Left hindlimb (tissue), 1 donor: Measurements from ENCODE around the gene ZNF219.

Experiments
- DNase-seq: peaks from one replicate; pipeline ENCODE4 v3.0.0-alpha.2; 2018

ZNF219 gene

DNA sequence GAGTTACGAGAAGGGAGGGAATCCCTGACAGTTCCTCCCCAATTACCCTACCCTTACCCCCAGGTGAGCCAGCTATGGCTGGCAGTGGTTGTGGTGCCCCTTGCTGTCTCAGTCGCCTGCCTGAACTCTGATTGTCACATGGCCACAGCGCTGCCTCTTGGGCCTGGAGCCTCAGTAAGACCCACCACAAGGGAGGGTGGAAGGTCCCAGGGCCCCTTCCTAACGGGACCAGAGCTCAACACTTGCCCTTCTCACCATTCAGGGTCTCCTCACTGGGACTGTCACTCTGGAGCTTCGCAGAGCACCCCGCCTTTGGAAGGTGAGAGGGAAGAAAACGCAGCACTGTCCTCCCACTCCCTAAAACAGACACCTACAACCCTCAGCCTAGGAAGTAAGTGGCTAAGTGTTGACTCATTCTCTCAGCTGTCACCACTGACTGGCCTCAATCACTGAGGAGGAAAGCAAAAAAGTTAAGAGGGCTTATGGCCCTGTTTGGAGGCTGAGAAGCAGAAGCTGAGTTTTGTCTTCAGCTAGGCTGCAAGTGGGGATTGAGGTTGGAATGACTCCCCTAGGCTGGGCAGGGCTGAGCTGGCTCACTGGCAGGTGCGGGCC lies 3.5 kb upstream of the ZNF219 start:
- no peak for DNase-seq

DNA sequence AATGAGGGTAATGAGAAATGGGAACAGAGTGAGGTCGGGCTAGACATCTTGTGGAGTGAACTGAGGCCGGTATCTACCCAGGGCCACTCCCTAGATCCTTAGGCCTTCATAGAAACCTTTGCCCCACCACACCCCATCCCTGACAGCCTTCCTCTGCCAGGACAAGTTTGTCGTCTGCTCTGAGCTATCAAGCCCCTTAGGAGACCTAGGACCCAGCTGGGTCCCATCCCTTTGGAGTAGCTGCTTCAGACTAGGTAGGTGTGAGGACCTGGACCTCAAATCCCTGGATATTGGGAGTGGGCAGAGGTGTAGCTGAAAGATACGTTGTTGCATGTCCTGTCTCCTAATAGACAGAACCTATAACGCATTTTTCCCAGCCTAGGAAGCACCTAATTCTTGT lies 2.5 kb upstream of the ZNF219 start, which contains the start of gene TMEM253:
TSS of gene TMEM253 (plus strand) at position 136 of the 400 bp plus-strand sequence. CDS start 278 bp downstream, outside the sequence.
- no peak for DNase-seq

DNA sequence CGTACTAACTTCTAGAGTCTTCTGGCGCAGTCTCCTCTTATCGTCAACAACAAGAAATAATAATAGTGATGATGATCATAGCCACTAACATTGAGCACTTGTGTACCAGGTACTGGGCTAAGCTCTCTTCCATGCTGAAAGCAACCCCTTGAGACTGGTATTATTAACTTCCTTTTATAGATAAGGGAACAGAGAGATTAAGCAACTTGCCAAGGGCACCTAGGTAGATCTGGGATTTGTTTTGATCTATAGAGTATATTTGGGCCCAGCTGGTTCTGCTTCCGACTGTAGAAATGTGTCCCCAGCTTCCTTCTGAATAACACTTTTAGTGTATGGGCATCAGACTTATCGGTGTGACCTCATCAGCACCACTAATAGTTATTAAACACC lies 1.1 kb upstream of the ZNF219 start:
- no peak for DNase-seq

DNA sequence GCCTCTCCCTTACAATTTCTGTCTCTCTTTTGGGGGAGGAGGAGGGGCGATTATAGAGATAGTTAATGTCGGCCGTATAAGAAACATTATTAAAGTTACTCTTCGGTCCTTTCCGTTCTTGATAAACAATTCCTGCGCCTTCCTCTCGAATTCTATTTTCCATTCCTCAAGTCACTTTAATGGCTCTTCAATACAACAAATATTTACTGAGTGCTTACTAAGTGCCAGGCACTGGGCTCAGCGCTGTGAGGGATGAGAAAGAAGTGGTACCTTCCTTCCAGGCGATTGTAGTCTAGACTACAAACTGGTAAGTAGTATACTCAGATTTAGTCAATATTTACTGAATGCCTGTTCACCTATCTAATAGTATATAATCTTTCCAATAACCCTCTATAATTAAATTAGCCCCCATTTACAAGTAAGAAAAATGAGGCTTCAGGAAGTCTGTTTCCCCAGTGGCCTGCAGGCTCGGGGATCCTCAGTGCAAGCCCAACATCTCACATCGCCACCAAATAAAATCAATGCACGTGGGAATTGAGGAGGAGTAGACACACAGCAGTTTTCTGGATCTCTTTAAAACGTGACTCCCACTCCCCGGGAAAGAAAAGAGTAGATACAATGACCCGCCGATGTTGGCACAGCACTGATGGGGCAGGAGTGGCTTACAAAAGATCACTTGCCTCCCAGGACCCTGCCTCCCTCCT lies 589 bp upstream of the ZNF219 start:
- DNase-seq, result no peak

DNA sequence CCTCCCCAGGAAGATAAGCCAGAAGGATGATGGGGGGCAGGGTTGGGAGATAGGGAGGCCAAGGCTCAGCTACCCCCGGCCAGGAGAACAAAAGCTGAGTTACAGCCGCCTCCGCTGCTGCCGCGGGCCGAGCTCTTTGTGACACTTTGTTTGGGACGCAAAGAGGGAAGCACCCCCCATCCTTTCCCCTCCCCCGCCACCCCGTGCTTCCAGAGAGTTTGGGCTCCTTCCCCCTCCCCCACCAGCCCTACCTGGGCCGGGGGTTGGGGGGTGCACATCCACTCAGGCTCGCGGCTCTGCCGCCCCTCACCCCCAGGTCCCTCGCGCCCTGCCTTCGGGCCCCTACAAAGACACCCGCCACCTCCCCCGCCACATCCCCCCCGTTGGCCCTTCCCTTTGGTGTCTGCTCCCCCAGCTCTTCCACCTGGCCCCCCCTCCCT lies 799 bp downstream of the ZNF219 start:
- DNase-seq, result peak; percentile 52

DNA sequence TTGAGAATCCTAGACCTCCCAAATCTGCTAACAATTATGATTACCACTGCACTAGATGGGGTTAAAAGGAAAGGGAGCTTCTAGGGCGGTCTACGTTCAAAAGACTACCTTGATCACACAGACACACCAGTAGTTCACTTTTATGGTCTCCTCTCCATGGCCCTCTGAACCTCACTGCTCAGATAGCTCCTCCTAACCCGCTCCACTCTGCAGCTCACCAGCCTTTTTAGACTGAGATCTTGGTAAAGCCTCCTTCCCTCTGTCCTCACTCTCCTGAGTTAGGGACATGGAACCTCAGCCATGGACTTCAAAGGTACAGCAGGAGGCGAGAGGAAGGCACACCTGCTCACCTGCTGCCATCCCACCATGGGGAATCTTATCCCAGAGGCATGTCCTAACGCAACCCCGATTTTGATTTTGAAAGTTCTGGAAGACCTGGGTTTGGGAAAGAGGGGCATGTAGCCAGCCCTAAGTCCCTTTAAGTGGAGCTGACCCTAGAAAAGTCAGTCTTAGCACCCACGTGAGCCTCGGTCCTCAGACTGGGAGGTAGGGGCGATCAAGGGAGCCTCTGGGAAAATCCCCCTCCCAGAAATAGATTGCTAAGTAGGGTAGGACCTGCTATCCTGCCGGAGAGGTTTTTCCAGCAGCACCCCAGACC lies 1.3 kb downstream of the ZNF219 start:
- no peak for DNase-seq

DNA sequence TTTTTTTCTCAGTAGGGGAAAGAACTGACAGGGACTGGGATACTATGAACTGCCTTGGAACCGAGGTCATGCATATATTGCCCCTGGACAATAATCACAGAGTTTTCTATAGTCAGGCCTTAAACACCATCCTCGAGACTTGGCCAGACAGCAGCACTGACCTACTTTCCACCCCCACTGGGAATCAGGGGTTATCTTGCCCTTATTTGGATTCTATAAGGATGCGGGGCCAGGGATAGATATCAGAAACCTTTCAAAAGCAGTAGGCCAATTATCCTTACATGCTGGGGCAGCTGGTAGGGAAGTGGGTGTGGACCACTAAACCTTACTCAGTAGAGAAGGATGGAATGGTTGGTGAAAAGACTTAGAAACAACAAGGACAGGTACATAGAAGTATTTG lies 2.0 kb downstream of the ZNF219 start:
- DNase-seq, result no peak

DNA sequence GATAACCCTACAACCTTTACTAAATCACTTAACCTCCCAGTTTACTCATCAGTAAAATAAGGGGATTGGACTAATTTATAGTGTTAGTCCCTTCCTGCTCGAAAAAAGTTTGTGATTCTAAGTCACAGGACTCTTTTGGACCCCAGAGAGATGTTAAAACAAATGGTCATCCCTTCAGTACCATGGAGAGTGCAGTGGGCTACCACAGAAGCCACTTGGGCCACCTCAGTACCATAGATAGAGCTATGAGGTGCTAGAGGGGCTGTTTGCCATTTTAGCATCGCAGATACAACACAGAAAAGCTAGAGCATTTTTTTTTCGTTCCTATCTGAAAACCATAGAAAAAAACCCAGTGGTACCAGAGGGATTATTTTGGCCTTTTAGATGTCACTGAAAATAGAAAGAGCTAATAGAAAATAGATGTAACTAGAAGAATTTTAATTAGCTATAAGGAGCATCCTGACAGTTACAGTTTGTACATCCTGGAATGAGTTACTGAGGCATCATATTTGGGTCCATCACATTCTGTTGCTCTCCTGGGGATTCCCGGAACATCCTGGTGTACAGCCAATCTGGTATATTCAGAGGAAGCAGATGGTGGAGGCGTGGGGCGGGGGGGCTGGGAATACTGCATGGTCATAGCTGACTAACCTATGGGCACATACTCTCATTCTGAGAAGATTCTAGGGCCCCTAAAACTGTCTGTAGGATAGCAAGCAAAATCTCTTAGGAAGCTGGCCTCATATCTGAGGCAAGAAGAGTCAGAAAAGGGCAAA lies 2.8 kb downstream of the ZNF219 start:
- DNase-seq, result peak; percentile 14

DNA sequence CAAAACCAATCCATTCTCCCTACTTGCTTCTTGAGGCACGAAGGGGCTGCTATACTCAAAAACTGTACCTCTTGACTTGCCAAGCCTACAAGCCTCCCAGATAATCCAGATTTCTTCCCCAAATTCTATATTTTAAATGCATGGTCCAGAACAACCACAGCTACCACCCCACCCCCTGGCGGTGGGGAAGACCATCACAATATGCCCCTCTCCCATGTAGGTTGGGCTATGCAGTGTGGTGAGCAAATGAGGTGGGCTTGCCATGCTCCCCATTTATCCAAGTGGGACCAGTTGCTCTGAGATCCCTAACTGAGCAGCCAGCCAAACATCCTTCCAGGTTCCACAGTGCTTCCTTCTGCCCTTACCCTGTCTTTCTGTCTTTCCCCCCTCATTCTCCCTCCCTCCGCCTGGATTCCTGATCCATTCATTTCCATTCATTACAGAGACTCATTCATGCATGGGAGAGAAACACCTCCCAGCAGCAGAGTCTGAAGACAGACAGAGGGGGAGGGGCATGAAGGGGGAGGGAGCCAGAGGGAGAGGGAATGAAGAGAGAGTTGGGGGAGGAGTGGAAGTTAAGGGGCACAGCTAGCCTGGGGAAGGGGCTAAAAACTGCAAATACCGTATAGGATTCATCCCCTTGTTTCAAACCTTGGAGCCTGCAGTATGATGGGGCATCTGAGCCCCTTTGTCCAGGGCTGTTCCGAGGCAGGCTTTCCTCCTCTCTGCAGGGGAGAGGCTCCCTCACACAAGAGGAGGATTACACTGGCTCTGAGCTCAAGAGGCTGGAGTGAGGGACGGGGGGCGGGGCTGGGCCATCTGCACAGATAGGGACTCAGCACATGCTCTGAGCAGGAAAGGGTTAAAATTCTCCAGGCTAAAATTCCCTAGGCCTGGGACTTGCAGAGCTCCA lies 4.4 kb downstream of the ZNF219 start:
- peak; percentile 63 for DNase-seq

DNA sequence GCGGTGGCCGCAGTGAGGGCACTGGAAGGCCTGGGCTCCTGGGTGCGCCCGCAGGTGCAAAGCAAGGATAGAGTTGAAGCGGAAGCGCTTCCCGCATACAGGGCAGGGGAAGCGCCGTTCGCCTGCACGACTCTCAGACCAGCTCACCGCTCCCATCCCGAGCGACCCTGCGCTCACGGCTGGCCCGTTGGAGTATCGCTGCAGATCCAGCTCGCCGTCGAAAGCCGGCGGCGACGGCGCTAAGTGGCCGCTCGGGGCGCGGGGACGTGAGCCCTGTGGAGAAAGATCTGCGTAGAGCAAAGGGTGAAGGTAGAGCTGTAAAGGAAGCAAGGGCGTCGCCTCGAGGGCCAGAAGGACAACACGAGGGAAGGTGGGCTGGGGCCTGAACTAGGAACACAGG lies 5.4 kb downstream of the ZNF219 start:
- peak; percentile 26 for DNase-seq

DNA sequence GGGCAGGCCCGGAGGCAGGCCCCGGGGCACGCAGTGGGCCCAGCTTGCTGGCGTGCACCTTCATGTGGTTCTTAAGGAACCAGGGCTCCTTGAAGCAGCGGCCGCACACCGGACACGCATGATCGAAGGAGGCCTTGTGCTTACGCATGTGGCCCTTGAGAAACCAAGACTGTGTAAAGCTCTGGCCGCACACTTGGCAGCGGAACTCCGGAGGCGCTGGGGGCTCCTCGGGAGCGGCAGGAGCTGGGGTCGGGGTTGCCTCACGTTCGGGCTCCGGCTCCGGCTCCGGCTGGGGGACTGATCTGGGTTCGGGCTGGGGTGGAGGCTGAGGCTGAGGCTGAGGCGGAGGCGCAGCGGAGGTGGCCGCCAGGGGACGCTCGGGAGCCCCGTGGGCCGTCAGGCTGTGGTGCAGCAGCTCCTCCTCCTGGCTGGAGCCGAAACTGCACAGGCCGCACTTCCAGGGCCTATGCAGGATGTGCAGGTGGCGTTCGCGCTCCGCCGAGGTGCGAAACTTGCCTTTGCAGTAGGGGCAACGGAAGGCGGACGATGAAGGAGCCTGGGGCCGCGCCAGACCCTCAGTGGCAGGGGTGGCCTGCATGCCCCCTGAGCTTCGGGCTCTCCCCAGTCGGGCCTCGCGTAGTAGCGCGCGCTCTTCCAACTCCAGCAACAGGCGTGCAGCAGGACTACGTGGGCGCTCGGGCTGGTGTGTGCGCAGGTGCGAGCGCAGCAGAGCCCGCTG lies 6.0 kb downstream of the ZNF219 start:
- peak; percentile 79 for DNase-seq

DNA sequence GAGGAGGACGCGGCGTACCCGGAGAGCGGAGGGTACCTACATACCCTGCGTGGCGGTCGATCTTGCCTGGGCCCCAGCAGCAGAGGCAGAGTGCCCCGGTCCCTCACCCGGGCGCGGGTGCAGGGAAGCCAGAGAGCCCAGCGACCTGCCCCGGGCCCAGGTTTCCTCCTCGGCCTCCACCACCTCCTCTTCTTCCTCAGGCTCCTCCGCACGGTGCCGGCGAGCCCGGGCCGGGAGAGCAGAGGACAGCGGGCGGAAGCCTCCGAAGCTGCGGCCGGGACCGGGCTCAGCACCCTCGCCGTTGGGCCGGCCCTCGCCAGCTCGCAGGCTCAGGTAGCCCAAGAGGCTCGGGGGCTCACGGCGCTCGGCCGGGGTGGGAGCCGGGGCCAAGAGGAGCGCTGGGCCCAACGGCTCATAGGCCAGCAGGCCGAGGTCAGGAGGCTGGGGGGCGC lies 6.6 kb downstream of the ZNF219 start:
- DNase-seq, result peak; percentile 28

DNA sequence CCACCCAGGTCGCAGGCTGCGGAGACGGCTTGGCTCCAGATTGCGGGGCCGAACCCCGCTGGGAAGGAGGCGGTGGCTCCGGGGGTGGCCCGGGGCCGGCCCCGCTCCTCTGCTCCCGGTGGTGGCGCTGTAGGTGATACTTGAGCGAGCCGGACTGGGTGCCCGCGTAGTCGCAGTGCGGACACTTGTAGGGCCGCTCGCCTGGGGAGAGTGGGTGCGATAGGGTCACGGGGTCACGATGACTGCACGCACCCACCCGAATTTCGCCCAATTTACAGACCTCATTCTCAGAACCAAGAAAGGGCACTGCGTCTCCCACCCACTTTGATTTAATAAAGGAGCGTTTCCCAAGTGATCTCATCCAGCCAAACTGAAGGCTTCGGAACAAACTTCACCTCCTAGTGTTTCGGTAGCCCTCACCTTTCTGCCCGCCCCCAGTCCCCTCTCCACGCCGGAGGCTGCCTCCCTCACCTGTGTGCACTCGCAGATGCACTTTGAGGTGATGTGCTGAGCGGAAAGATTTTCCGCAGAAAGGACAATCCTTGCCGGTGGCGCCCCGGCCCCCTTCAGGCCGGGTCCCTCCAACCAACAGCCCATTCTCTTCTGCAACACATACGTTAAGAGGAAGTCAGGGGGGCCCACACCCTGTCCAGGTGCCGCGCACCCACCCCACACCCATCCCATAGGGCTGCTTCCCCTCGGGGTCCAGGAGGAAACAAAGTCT lies 7.4 kb downstream of the ZNF219 start:
- DNase-seq, result peak; percentile 30

DNA sequence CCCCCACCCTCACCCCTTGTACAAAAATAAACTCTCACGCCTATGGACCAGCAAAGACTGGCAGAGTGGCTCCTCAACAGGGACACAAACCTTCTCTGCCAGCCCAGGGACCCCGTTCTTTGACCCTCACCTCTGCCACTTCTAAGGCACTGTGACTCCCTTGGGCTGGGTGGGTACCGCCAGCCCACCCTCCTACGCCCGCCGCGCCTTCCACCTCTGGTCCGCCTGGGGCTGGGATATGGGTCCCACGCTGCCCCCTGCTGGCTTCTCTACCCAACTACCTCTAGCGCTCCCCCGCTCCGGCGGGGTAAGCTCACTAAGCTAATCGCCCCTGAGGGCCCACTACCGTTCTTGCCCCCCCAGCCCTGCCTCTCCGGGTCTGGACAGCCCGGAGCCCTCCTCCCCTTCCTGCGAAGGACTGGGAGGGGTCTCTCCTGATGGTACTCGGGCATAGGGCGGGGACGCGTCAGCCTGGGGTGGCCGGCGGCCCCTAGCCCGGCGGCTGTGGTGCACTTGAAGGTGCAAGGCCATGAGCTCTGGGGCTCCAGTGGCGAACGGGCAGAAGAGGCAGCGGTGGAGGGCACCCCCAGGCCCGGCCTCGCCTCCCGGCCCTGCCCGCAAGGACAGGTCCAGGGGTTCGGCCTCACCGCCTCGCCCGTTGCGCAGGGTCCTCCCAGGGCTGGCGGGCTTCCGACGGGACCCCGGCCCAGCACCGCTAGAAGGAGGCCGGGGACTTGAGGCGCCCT lies 8.1 kb downstream of the ZNF219 start:
- DNase-seq, result peak; percentile 53

DNA sequence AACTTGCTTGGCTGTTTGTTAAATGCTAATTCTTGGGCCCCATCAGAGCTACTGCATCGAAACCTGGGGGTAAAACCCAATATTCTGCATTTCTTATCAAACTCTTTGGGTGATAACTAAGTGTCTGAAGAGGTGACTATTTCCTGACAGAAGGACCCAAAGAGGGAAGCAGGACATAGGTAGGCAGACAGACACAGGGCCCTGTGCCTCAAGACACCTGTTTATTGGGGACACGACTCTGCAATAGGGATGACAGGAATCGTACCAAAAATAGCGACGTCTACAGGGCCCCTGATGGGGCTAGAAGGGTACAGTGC lies 8.6 kb downstream of the ZNF219 start:
- DNase-seq, result no peak

DNA sequence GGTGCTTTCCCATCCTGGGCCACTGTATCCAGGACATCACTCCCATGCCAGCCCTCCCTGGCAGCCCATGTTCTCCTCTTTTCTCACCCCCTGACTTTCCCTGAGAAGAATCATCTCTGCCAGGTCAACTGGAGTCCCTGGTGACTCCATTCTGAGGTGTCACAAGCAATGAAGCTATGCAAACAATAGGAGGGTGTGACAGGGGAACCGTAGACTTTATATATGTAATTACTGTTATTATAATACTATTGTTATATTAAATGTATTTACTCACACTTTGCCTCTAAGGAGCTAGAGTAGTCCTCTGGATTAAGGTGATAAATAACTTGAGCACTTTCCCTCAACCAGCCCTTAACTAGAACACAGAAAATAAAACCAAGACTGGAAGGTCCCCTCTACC lies 9.2 kb downstream of the ZNF219 start:
- no peak for DNase-seq

DNA sequence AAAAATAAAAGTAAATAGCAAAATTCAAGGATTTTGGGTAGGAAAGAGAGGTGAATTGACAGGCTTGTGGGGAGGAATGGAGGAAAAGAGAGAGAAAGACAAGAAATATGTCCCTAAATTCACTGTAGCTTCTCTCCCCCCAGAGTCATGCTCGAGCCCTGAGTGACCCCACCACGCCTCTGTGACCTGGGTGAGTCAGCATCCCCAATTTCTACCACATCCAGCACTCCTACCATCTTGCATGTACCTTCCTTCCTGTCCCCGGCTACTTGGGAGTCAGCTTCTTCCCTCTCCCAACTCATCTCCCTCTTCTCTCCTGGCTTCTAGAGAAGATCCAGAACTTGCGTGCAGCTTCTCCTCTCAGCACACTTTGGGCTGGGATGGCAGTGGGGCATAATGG lies 9.8 kb downstream of the ZNF219 start:
- DNase-seq, result peak; percentile 23

DNA sequence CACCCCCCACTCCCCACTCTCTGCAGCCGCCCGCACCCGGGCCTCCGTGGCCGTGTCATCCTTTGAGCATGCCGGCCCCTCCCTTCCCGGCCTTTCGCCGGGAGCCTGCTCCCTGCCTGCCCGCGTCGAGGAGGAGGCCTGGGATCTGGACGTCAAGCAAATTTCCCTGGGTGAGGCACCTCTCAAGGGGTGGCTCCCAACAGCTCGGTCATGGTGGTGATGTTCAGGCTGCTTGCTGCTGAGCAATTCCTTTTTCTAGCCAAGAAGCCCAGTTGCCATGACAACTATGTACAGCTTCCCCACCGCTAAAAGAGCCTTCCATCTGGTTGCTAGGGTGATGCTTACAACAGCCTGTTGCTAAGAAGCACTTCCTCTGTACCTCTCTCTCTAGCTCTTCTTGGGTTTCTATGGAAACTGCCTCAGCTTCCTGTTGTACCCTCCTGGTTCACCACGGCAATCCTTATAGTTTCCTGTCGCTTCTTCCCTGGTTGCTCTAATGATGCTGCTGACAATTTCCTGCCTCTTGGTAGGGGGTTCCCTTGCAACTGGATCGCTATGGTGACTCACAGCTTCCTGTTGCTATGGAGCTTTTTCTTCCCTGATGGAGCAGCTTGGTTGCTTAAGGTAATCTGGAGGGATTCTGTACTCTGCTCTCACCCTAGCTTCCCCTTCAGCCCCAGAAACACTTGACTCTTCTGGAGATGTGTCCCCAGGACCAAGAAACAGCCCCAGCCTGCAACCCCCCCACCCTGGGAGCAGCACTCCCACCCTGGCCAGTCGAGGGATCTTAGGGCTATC lies 11.0 kb downstream of the ZNF219 start:
- peak; percentile 42 for DNase-seq

DNA sequence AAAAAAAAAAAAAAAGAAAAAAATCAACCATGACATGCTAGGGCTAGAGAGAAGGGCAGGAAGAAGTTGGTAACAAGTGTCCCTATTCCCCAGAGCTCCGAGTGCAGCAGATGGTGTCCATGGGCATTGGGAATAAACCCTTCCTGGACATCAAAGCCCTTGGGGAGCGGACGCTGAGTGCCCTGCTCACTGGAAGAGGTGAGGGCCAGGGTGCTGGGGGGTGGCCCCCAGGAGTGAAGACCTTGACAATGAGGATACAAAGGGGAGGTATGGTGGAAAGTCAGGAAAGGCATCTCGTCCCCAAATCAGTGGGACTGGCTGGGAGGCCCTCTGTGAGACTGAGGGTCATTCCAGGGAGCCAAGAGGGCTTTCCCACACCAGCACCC lies 11.6 kb downstream of the ZNF219 start:
- DNase-seq, result peak; percentile 33
